IPS-15b (cell line): ENCODE results near the gene FARP1.
A peak's percentile ranks its signal among the peaks of the same experiment; 100 is the strongest.

Experiments
- H3K27me3 ChIP-seq: one replicate; pipeline ENCODE4 v1.6.1; 2013; ENCODE audit warnings: low read length; ENCODE audit not compliant: control insufficient read depth, insufficient read depth
- H3K36me3 ChIP-seq: one replicate; pipeline ENCODE4 v1.6.1; 2013; ENCODE audit warnings: low read length; ENCODE audit not compliant: control insufficient read depth, insufficient read depth
- H3K4me1 ChIP-seq: one replicate; pipeline ENCODE4 v1.6.1; 2013; ENCODE audit warnings: mild to moderate bottlenecking, low read length; ENCODE audit not compliant: control insufficient read depth, insufficient read depth
- H3K4me3 ChIP-seq: one replicate; pipeline ENCODE4 v1.5.1; 2013; ENCODE audit warnings: low read depth, low read length
- H3K9ac ChIP-seq: one replicate; pipeline ENCODE4 v1.6.1; 2013; ENCODE audit warnings: low read depth, mild to moderate bottlenecking, low read length
- H3K9me3 ChIP-seq: one replicate; pipeline ENCODE4 v1.6.1; 2013; ENCODE audit warnings: mild to moderate bottlenecking, low read length; ENCODE audit not compliant: control insufficient read depth, insufficient read depth

The FARP1 gene, protein sequence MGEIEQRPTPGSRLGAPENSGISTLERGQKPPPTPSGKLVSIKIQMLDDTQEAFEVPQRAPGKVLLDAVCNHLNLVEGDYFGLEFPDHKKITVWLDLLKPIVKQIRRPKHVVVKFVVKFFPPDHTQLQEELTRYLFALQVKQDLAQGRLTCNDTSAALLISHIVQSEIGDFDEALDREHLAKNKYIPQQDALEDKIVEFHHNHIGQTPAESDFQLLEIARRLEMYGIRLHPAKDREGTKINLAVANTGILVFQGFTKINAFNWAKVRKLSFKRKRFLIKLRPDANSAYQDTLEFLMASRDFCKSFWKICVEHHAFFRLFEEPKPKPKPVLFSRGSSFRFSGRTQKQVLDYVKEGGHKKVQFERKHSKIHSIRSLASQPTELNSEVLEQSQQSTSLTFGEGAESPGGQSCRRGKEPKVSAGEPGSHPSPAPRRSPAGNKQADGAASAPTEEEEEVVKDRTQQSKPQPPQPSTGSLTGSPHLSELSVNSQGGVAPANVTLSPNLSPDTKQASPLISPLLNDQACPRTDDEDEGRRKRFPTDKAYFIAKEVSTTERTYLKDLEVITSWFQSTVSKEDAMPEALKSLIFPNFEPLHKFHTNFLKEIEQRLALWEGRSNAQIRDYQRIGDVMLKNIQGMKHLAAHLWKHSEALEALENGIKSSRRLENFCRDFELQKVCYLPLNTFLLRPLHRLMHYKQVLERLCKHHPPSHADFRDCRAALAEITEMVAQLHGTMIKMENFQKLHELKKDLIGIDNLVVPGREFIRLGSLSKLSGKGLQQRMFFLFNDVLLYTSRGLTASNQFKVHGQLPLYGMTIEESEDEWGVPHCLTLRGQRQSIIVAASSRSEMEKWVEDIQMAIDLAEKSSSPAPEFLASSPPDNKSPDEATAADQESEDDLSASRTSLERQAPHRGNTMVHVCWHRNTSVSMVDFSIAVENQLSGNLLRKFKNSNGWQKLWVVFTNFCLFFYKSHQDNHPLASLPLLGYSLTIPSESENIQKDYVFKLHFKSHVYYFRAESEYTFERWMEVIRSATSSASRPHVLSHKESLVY

DNA sequence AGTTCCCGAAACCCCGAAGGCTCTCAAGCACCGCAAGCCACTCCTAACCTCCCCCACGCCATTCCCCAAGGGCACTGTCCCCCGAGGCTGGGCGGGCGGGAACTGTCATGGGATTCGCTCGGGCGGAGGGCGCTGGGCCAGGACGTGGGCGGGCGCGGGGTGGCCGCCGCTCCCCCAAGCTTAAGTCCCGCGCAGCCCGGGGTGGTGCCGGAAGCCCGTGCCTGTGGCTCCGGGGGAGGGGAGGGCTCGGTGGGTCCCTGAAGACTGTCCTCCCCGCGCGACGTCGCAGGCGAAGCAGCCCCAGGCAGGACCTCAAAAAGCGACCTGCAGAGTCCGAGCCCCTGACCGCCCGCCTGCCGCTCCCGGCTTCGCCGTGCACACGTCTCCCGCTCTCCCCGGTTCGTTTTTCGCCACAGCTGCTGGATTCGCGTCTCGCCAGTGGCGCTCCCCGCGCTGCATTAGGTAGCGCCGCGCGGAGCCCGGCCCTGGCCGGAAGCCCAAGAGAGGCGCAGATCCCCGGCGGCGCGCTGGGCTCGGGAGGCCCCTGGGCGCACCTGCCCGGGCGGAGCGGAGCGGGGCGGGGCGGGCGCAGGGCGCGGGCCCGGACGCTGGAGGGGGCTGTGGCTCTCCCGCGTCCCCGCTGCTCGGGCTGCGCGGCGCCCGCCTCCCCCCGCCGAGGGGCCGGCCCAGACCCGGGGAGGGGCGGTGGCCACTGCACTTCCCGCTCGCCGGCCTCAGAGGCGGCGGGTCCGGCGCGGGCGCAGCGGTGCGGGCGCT is at the start of gene FARP1:
Gene FARP1, plus strand, starts transcription at position 715 of the 777 bp plus-strand sequence. CDS start 70,149 bp downstream, outside the sequence.
- Histone ChIP-seq H3K27me3 (peaks cover 17% of the 10 kb centered on the region), H3K9me3 (no peaks in the 10 kb centered on the region), H3K36me3 (no peaks in the 10 kb centered on the region), H3K9ac (peak within 1 kb of the TSS; percentile 50), H3K4me3 (peak within 1 kb of the TSS; percentile 68), H3K4me1 (peaks cover 9% of the 10 kb centered on the region)

DNA sequence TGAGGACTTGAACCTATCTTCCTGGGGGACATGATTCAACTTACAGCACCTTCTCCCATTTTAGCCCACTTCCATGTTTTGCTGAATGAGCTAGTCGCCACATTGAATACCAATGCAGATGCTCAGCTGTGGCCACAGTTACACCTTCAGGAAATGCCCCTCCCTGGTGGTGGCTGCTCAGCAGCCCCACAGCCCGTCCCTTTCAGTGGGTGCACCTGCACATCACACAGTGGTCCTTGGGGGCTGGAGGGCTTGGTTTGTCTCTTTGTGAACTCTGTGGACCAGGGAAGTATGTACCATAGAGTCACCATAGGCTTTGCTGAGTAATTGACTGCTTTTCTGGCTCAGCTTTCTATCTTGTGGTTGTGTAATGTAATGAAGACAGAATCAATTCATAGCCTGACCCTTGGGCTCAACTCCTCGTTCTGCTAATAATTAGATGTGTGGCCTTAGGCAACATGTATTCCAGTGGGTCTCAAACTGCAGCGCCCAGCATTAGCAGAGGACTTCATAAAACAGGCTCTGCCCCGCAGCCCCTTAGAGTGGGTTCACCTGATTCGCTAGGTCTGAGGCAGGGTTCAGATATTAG is 48.1 kb upstream of the FARP1 start:
- Histone ChIP-seq H3K9ac (no peak overlapping the region), H3K9me3 (no peaks in the 10 kb centered on the region), H3K4me3 (no peak overlapping the region), H3K27me3 (no peaks in the 10 kb centered on the region), H3K36me3 (no peaks in the 10 kb centered on the region), H3K4me1 (no peaks in the 10 kb centered on the region)

DNA sequence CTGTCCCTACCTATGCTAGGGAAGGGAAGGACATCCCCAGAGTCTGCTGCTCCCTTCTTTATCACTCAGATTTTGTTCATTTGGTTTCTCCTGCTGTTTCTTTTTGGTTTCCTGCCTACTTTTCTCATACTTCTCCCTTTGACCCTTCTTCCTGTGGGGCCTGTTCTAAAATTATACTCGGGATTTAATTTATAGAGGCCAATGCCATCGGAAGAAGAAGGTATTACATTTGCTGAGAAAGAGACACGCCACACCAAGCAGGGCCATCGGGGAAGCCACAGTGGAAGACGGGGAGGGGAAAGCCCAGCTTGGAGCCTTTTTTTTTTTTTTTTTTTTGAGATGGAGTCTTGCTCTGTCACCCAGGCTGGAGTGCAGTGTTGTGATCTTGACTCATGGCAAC is 46.8 kb upstream of the FARP1 start:
- Histone ChIP-seq H3K27me3 (no peaks in the 10 kb centered on the region), H3K9ac (no peak overlapping the region), H3K9me3 (no peaks in the 10 kb centered on the region), H3K4me3 (no peak overlapping the region), H3K36me3 (no peaks in the 10 kb centered on the region), H3K4me1 (no peaks in the 10 kb centered on the region)

DNA sequence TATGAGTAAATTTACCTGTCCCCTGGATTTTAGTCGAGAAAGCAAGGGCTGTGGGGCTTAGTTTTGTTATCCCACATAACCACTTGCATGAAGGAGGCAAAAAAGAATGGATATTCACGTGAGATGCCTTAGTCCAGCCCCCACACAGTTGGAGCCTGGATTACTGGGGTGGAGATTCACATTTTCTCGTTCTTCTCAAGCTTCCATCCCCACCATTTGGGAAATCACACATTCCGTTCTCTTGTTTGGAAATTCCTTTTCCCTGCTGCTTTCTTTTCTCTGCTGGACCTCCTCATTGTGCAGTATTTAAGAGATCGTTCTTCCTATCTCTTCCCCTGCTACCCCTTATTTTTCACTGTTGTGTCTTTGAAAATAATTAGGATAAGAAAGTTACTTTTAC is 45.1 kb upstream of the FARP1 start:
- Histone ChIP-seq H3K9ac (no peak overlapping the region), H3K27me3 (no peaks in the 10 kb centered on the region), H3K4me3 (no peak overlapping the region), H3K4me1 (no peaks in the 10 kb centered on the region), H3K9me3 (no peaks in the 10 kb centered on the region), H3K36me3 (no peaks in the 10 kb centered on the region)

DNA sequence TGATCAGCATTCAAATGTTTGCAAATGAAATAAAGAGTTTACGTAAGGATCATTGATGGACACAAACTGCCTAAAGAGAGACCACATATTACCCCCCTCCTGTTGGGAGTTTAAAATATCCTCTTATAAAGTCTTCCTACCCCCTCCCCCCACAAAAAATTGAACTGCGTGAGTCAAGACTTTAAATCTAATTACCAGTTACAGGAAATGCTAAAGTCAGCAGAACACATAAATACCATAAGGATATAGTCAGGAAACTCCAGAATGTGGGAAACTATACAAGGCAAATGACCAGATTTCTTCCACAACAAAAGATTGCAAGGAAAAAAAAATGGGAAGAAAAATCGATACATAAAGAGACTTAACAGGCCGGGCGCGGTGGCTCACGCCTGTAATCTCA is 44.4 kb upstream of the FARP1 start:
- Histone ChIP-seq H3K36me3 (no peaks in the 10 kb centered on the region), H3K9ac (no peak overlapping the region), H3K4me3 (no peak overlapping the region)

DNA sequence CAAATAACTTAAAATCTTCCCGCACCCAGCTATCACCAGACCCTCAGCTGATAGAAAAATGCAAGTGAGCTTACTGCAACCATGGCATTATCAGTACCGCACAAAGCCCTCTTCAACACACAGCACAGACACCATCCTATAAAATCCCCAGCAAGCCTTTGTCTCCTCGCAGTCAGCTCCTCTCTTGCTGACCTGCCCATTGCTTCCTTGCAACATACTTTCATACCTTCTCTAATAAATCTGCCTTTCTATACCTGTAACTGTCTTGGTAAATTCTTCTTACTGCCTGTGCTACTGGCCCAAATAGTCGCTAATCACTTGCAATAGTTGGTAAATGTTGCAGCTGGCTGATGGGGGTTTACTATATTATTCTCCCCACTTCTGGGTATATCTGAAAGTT is 43.3 kb upstream of the FARP1 start:
- no peaks in the 10 kb centered on the region for H3K9me3 ChIP-seq
- H3K9ac ChIP-seq = no peak overlapping the region
- H3K4me1 ChIP-seq = peaks cover 4% of the 10 kb centered on the region
- no peaks in the 10 kb centered on the region for H3K36me3 ChIP-seq
- no peak overlapping the region for H3K4me3 ChIP-seq
- no peaks in the 10 kb centered on the region for H3K27me3 ChIP-seq

More for the DNA sequence above, 44.4 kb upstream of the FARP1 start:
- Histone ChIP-seq H3K27me3 (no peaks in the 10 kb centered on the region), H3K9me3 (no peaks in the 10 kb centered on the region), H3K4me1 (no peaks in the 10 kb centered on the region)

DNA sequence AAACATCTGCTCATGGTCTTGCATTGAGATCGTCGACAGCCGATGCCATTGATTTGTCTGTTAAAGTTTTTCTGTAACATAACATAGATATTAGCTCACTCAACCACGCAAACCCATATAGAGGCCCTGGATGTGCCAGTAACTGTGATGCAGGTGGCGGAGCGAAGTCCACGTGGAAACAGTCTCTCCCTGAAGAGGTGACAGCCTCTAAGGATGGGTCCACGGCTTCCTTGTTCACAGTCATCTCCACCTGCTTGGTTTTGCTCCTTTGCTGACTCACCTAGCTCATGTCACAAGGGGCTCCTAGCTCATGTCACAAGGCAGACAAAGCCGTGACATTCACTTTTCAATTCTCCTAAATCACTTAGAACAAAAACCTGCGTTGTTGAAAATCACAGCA is 42.4 kb upstream of the FARP1 start:
- H3K36me3 ChIP-seq = no peaks in the 10 kb centered on the region
- no peak overlapping the region for H3K4me3 ChIP-seq
- H3K9ac ChIP-seq = no peak overlapping the region
- peaks cover 6% of the 10 kb centered on the region for H3K4me1 ChIP-seq
- no peaks in the 10 kb centered on the region for H3K27me3 ChIP-seq
- H3K9me3 ChIP-seq = no peaks in the 10 kb centered on the region

DNA sequence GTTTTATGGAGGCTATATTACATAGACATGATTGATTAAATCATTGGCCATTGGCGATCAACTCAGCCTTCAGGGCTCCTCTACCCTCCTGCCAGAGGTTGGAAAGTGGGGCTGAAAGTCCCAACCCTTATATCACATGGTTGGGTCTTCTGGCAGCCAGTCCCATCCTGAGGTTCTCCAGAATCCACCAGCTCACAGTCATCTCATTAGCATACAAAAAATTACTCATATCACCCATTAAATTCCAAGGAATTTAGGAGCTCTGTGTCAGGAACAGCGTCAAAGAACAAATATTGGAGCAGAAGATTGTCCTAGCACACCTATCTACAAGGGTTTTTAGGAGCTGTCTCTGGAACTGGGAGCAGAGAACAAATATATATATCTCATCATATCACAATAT is 39.4 kb upstream of the FARP1 start:
- no peaks in the 10 kb centered on the region for H3K27me3 ChIP-seq
- H3K4me1 ChIP-seq = peaks cover 6% of the 10 kb centered on the region
- no peaks in the 10 kb centered on the region for H3K36me3 ChIP-seq
- H3K9me3 ChIP-seq = no peaks in the 10 kb centered on the region
- no peak overlapping the region for H3K9ac ChIP-seq
- H3K4me3 ChIP-seq = no peak overlapping the region

DNA sequence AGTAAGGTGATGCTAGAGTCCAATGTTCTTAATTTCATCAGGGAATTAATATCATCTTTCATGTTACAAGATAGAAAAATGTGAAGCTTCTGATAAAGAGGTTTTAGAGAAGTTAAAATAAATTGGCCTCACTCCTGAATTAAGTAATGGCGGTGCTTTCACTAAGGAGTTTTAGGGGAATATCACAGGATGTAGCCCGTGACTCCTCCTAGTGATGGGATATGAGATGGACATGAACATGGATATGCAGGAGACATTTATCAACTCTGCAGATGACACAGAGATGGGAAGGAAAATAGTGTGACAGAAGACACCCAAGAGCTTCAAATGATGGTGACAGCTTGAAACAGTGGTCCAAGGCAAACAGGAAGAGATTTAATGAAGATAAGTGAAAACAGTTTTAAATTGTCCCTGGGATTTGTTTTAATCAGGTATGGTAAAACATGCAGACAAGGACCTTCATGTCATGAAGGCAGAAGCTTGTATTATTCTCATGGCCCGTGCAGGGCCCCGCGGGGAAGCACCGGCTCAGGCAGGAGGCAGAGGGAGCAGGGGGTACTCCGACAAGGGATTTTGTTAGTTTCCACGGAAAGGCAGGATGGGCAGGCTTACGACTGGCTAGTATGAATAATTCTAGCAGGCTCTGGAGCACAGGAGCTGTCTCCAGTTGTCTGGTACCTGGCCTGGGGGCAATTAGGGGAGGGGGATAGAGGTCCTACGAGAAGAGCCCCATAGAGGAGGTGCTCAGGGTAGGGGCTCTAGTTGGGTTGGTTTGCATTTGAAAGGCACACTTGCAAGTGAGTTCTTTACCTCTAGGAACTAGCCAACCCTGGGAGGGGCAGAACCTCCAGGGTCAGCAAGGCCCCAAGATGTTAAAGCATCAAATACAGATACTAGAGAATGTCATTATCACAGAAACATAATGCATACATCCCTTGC is 38.7 kb upstream of the FARP1 start:
- Histone ChIP-seq H3K4me1 (peaks cover 6% of the 10 kb centered on the region), H3K36me3 (no peaks in the 10 kb centered on the region), H3K27me3 (no peaks in the 10 kb centered on the region), H3K9me3 (no peaks in the 10 kb centered on the region), H3K9ac (no peak overlapping the region), H3K4me3 (no peak overlapping the region)

DNA sequence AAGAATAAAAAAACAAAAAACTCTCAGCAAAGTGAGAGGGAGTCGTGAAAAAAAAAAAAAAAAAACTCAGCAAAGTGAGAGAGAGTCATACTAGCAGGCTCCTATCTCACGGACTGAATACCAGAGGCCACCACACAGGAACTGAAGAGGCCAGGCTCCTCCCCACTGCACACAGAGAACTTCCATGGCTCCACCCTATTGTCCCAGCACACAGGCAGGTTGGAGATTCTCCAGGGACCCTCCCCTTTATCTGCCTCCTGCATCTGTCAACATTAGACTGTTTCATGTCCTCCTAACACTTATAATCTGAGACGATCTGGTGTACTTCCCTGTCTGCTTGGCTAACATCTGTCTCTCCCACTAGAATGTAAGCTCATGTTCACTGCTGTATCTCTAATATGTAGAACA is 37.0 kb upstream of the FARP1 start:
- Histone ChIP-seq H3K9me3 (no peaks in the 10 kb centered on the region), H3K36me3 (no peaks in the 10 kb centered on the region), H3K4me1 (peaks cover 6% of the 10 kb centered on the region), H3K27me3 (no peaks in the 10 kb centered on the region), H3K9ac (no peak overlapping the region), H3K4me3 (no peak overlapping the region)
